GM12874 (cell line): ENCODE data around the gene VSTM2L.
A peak's percentile ranks its signal among the peaks of the same experiment; 100 is the strongest.

Experiments
- TF ChIP-seq, protein P1 (sequence below): IDR thresholded peaks from 2 replicates; pipeline ENCODE4 v1.5.1; 2011; ENCODE audit warnings: low read depth, mild to moderate bottlenecking, control low read depth, low read length, moderate library complexity; ENCODE audit not compliant: insufficient read depth

VSTM2L gene

DNA sequence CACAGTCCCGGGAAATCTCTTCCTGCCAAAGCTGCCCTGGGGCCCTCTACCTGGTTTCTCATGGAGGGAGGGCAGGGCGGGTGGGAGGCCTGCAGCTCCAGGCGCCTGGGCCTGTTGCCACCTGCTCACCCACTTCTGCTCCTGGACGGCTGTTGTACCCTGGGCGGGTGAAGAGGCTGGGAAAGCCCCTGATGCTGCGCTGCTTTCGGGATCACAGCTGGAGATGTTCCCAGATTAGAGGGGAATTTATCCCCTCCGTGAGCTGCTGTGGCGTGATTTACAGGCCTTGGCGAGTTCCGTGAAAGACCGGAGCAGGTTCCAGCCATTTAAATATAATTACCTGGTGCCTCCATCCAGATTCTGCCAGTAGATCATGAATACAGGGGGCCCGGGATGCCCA lies 12.3 kb upstream of the VSTM2L start:
- TF ChIP-seq, protein P1, sequence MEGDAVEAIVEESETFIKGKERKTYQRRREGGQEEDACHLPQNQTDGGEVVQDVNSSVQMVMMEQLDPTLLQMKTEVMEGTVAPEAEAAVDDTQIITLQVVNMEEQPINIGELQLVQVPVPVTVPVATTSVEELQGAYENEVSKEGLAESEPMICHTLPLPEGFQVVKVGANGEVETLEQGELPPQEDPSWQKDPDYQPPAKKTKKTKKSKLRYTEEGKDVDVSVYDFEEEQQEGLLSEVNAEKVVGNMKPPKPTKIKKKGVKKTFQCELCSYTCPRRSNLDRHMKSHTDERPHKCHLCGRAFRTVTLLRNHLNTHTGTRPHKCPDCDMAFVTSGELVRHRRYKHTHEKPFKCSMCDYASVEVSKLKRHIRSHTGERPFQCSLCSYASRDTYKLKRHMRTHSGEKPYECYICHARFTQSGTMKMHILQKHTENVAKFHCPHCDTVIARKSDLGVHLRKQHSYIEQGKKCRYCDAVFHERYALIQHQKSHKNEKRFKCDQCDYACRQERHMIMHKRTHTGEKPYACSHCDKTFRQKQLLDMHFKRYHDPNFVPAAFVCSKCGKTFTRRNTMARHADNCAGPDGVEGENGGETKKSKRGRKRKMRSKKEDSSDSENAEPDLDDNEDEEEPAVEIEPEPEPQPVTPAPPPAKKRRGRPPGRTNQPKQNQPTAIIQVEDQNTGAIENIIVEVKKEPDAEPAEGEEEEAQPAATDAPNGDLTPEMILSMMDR = no peak

DNA sequence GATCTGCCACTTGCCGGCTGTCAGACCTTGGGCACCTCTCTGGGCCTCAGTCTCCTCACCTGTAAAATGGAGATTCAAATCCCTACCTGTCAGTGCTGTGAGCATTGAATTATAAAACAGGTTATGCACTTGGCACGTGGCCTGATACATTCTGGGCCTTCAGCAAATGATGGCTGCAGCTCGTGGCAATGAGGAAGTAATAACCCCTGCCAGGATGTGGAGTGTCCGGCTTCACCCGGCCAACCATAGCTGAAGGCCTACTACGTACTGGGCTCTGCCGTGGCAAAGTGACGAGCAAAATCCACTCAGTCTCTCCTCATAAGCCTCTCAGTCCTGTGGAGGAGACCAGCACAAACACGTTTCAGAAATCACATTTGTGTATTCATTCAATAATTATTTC lies 10.9 kb upstream of the VSTM2L start:
- TF ChIP-seq, protein P1 = no peak

DNA sequence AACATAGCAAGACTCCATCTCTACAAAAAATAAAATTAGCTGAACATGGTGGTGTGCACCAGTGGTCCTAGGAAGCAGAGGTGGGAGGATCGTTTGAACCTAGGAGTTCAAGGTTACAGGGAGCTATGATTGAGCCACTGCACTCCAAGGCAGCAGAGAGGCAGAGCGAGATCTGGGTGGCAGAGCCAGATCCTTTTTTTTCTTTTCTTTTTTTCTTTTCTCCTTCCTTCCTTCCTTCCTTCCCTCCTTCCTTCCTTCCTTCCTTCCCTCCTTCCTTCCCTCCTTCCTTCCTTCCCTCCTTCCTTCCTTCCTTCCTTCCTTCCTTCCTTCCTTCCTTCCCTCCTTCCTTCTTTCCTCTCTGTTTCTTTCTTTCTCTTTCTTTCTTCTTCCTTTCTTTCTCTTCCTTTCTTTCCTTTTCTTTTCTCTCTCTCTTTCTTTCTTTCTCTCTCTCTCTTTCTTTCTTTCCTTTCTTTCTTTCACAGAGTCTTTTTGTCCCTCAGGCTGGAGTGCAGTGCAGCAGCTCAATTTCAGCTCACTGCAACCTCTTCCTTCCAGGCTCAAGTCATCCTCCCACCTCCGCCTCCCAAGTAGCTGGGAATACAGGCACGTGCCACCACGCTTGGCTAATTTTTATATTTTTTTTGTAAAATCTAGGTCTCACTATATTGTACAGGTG lies 9.2 kb upstream of the VSTM2L start:
- TF ChIP-seq, protein P1 = no peak

DNA sequence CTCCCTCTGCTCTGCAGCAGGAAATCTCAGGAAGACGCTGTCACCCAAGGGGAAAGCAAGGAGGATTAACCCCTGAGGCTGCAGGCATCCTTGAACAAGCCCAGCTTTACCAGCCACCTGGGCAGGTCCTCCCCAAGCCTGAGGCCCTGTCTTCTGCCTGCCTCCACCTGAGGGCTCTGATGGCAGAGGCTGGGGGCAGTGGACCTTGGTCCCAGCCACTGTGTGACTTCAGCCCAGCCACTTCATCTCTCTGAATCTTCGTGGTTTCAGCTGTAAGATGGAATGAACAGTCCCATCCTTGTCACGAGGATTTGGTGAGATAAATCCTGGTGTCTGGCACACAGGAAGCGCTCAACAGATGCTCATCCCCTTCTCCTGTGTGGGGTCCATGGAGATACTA lies 8.5 kb upstream of the VSTM2L start:
- TF ChIP-seq, protein P1 = no peak

DNA sequence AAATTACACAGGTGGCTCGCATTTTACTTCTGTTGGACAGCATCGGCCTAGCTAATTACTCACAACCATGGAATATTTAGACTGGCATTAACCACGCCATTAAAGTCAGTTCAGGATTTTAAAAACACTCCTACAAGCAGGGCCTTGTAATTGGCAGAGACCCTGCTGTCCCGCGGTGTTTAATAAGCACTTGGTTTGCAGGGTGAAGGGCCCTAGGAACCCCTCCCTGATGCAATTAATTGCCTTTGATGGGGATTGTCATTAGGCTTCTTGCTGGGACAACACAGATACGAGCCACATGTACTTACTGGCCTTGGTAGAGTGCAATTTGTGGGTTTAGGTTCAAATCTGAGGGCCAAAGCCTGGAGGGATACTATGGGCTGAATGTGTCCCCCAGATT lies 7.8 kb upstream of the VSTM2L start:
- TF ChIP-seq, protein P1 = no peak

DNA sequence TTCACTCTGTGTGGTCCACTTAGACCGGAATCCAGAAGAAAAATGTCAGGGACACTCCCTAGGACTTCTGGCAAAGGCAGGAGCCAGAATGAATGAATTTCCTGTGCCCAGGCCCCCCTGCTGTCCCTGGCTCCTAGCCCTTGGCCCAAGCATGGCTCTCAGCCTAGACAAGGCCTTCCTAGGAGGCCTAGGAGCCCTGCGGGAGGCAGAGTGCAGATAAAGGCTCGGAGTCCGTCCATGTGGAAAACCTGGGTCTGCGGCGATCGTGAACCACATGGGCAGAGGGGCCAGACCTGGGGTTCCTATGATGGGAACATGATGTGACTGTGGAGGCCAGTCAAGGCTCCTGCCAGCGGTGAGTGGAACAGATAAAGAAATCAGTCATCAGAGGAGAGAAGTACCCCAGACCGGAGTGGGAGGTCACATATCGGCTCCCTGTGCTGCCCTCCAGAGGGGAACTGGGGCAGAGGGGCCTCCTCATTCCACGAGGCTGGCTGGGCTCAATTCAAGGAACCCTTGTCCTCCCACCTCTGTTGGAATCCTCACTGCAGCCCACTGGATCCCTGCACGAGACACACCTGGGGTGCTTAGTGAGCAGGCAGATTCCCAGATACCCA lies 5.9 kb upstream of the VSTM2L start:
- TF ChIP-seq, protein P1 = 0 out of 2 replicates have a peak, but pooled peaks have one; percentile 23

DNA sequence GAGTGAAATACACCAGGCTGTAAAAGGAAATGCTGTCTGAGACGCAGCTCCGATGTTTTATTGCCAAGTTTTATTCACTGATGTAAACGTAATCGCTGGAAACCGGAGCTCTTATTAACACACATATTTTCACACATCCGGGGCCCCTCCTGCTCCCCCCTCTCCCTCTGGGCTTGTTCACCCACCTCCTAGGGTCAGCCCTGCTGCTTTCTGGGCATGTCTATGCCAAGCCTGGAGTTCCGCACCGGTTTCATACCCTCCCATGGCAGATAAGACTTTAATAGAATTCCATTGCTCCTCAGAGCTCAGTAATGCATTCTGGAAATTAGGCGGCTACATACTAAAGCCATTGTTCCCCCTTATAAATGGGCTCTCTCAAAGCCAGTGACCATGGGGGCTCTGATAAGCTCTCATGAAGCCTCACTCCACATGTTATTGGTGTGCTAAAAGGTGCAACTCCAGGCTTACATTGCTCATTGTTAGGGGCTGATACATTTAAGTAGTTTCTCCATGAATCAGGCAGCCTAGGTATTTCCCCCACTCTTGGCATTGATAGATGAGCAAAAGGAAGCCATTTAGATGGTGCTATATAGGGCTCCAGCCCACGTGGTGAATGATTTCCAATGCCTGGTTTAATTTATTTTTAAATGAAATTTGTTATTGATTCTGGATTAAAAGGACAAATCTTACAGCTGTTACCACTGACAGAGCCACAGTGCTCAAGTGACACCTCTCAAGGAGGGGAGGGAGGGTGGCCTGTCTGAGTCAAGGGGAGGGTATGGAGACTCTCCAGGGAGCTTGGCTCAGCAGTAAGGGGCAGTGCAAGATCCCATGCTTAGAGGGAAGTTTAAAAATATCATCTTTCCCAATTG lies 4.5 kb upstream of the VSTM2L start:
- TF ChIP-seq, protein P1 = no peak
